Stimulated activated CD4-positive, alpha-beta T cell treated with anti-CD3 and anti-CD28 coated beads, Interleukin-12 subunit alpha, Interleukin-12 subunit beta, amount 100 ng/mL, for 24 hours (primary cell): Measurements from ENCODE around the gene AHCYL1.

ENCODE experiments used
- DNase-seq, 2 experiments: peaks; one replicate each; pipeline ENCODE4 v3.0.0-alpha.2; 2020; ENCODE audit warnings: low read depth in 2 of 2

Gene AHCYL1

GRCh38 chr1:110061341-110061740, 76.8 kb downstream of the AHCYL1 start:
- no peak for DNase-seq

GRCh38 chr1:110062612-110063011, 78.0 kb downstream of the AHCYL1 start:
- DNase-seq, result no peak

- no peak for DNase-seq
Measured at GRCh38 chr1:110063781-110064180, 79.2 kb downstream of the AHCYL1 start.

- no peak for DNase-seq
Measured at GRCh38 chr1:110064576-110065337, 80.2 kb downstream of the AHCYL1 start.

- DNase-seq, result no peak
Measured at GRCh38 chr1:110065841-110066240, 81.3 kb downstream of the AHCYL1 start.

GRCh38 chr1:110067479-110067892, 82.9 kb downstream of the AHCYL1 start:
- no peak for DNase-seq

GRCh38 chr1:110067893-110068645, 83.5 kb downstream of the AHCYL1 start:
- DNase-seq, result no peak

- no peak for DNase-seq
Measured at GRCh38 chr1:110068646-110069403, 84.3 kb downstream of the AHCYL1 start.

GRCh38 chr1:110069404-110070281, 85.1 kb downstream of the AHCYL1 start:
- no peak for DNase-seq

- no peak for DNase-seq
Measured at GRCh38 chr1:110070282-110070669, 85.7 kb downstream of the AHCYL1 start.

GRCh38 chr1:110070671-110071242, 86.2 kb downstream of the AHCYL1 start, which contains the start of gene ALX3:
TSS of gene ALX3 (minus strand) at chr1:110070672. CDS start at chr1:110070612, 60 bp downstream.
- DNase-seq, result no peak
